GM19239 (cell line): ENCODE data around the gene EXOC4.

Experiments used
- DNase-seq: peaks from one replicate; pipeline ENCODE4 v3.0.0; 2011; ENCODE audit warnings: low spot score; ENCODE audit not compliant: insufficient read length
- FAIRE-seq: peaks from 2 replicates; lab custom pipeline; 2011; peaks lifted over from hg19 to GRCh38; lab: Jason Lieb, UNC

Gene EXOC4

GRCh38 chr7:134089446-134089845, 836.6 kb downstream of the EXOC4 start:
- FAIRE-seq: no peak
- no peak for DNase-seq

- DNase-seq (no peak), FAIRE-seq (no peak)
Measured at GRCh38 chr7:134098072-134098471, 845.2 kb downstream of the EXOC4 start.

DNA sequence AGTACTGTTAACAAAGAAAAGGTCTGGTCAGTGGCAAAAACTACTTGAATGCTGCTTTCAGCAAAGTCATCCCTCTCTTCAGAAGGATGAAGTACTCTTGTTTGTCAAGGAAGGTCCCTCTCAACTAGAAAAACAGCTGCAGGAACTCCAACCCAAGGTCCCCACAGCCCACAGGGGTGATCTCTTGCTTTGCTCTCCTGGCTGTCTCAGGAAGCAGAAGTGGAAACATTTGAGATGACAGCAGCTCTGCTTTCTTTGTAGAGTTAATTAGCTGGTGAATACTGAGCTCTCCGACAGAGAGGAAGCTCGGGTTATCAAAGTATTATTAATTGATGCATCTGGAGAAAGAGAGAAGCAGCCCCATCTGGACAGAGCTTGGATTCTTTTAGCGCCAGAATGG, 848.8 kb downstream of the EXOC4 start:
- no peak for DNase-seq
- FAIRE-seq: no peak

- FAIRE-seq (no peak), DNase-seq (no peak)
Measured at GRCh38 chr7:134104166-134104565, 851.3 kb downstream of the EXOC4 start.

- DNase-seq: no peak
- no peak for FAIRE-seq
Measured at GRCh38 chr7:134105841-134106240, 853.0 kb downstream of the EXOC4 start.

- no peak for FAIRE-seq
- no peak for DNase-seq
Measured at GRCh38 chr7:134108802-134109201, 855.9 kb downstream of the EXOC4 start.

DNA sequence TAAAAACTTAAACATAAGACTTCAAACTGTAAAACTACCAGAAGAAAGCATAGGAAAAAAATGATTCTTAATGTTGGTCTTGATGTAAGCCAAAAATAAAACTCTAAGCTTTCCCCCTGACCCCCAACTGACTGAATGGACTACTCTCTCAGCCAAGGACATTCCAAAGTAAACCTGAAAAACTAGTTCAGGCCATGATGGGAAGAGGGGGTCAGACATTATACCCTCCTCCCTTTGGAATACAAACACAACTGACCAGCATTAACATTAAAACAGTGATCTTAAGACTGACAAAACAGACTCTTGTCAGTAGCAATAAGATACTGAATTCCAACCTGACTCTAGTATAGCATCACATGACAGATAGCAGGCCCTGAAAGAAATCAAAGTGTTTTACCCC, 860.8 kb downstream of the EXOC4 start:
- FAIRE-seq: no peak
- DNase-seq: no peak

DNA sequence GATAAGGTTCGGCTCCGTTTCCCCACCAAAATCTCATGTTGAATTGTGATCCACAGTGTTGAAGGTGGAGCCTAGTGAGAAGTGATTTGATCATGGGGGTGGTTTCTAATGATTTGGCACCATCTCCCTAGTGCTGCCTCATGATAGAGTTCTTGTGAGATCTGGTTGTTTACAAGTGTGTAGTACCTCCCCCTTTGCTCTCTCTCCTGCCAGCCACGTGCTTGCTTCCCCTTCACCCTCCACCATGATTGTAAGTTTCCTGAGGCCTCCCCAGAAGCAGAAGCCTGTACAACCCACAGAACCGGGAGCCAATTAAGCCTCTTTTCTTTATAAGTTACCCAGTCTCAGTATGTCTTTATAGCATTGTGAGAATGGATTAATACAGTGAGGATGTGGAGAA, 862.1 kb downstream of the EXOC4 start:
- FAIRE-seq: no peak
- no peak for DNase-seq
